ENCODE measurements around the gene GALNT2.

- TF ChIP-seq CTCF (IDR thresholded peaks at IDR 0.05) (no peak), POLR2AphosphoS5 (IDR thresholded peaks at IDR 0.05) (no peak), POLR2A (IDR thresholded peaks at IDR 0.05) (no peak), EP300 (IDR thresholded peaks at IDR 0.05) (no peak)
These were observed 2.8 kb downstream of the GALNT2 start for GRCh38 chr1:230069796-230070195.
